ENCODE data around the gene OOSP4A. TPM values are rescaled to one million over a fixed set of nuclear protein-coding genes. Genes with fewer than 3 reads are reported as not detected.
"Not testable (repeated sequence)": the region's sequence is repeated elsewhere in the genome, so short reads cannot be mapped to it uniquely, and the experiment has no call there.

Gene OOSP4A
- total RNA-seq, 4 donors from 2014 or later = not detected

GRCh38 chr11:59968395-59968783, 4.6 kb downstream of the OOSP4A start:
- no peak for TF ChIP-seq CTCF (IDR thresholded peaks at IDR 0.05)
- no peak for TF ChIP-seq EP300 (IDR thresholded peaks at IDR 0.05)
- no peak for TF ChIP-seq POLR2AphosphoS5 (IDR thresholded peaks at IDR 0.05)
- TF ChIP-seq POLR2A (IDR thresholded peaks at IDR 0.05) = no peak
- no peaks in the 10 kb centered on the region for H3K36me3 ChIP-seq
- no peaks in the 10 kb centered on the region for H3K4me1 ChIP-seq
- H3K27me3 ChIP-seq = no peaks in the 10 kb centered on the region
- no peak overlapping the region for H3K4me3 ChIP-seq
- no peak overlapping the region for H3K27ac ChIP-seq
- H3K9me3 ChIP-seq = no peaks in the 10 kb centered on the region
- DNase-seq (ENCODE audit: low spot score in 2 of 2) = no peak
- WGBS = 80% methylated on average over 1 of the region's 1 CpG

GRCh38 chr11:59973097-59973496, 9.3 kb downstream of the OOSP4A start:
- no peaks in the 10 kb centered on the region for H3K27me3 ChIP-seq
- H3K9me3 ChIP-seq = no peaks in the 10 kb centered on the region
- DNase-seq (ENCODE audit: low spot score in 2 of 2) = no peak
- no peak overlapping the region for H3K27ac ChIP-seq
- H3K4me1 ChIP-seq = no peaks in the 10 kb centered on the region
- no peak for TF ChIP-seq CTCF (IDR thresholded peaks at IDR 0.05)
- no peak for TF ChIP-seq POLR2A (IDR thresholded peaks at IDR 0.05)
- no peak for TF ChIP-seq POLR2AphosphoS5 (IDR thresholded peaks at IDR 0.05)
- no peak for TF ChIP-seq EP300 (IDR thresholded peaks at IDR 0.05)
- no peaks in the 10 kb centered on the region for H3K36me3 ChIP-seq
- no peak overlapping the region for H3K4me3 ChIP-seq
- 70% methylated on average over 5 of the region's 5 CpGs for WGBS

GRCh38 chr11:59981106-59981770, 17.4 kb downstream of the OOSP4A start:
- Histone ChIP-seq H3K36me3 (no peaks in the 10 kb centered on the region), H3K9me3 (no peaks in the 10 kb centered on the region), H3K27me3 (no peaks in the 10 kb centered on the region), H3K27ac (no peak overlapping the region), H3K4me1 (no peaks in the 10 kb centered on the region), H3K4me3 (no peak overlapping the region)
- WGBS = 95% methylated on average over 4 of the region's 4 CpGs
- TF ChIP-seq EP300 (IDR thresholded peaks at IDR 0.05) (no peak), POLR2AphosphoS5 (IDR thresholded peaks at IDR 0.05) (no peak), POLR2A (IDR thresholded peaks at IDR 0.05) (no peak), CTCF (IDR thresholded peaks at IDR 0.05) (no peak)
- DNase-seq (ENCODE audit: low spot score in 2 of 2) = no peak

GRCh38 chr11:59982037-59982436, 18.2 kb downstream of the OOSP4A start:
- H3K36me3 ChIP-seq; H3K4me1 ChIP-seq; H3K9me3 ChIP-seq; H3K27me3 ChIP-seq; H3K27ac ChIP-seq; DNase-seq (ENCODE audit: low spot score in 2 of 2); H3K4me3 ChIP-seq: not testable (repeated sequence)
- WGBS = 63% methylated on average over 4 of the region's 4 CpGs

- Histone ChIP-seq H3K27me3 (no peaks in the 10 kb centered on the region), H3K4me1 (no peaks in the 10 kb centered on the region), H3K4me3 (no peak overlapping the region), H3K9me3 (no peaks in the 10 kb centered on the region), H3K36me3 (no peaks in the 10 kb centered on the region), H3K27ac (no peak overlapping the region)
- 83% methylated on average over 1 of the region's 1 CpG for WGBS
- no peak for TF ChIP-seq CTCF (IDR thresholded peaks at IDR 0.05)
- TF ChIP-seq EP300 (IDR thresholded peaks at IDR 0.05) = no peak
- TF ChIP-seq POLR2A (IDR thresholded peaks at IDR 0.05) = no peak
- no peak for TF ChIP-seq POLR2AphosphoS5 (IDR thresholded peaks at IDR 0.05)
- no peak for DNase-seq (ENCODE audit: low spot score in 2 of 2)
Measured at GRCh38 chr11:59983212-59983611, 19.4 kb downstream of the OOSP4A start.

- Histone ChIP-seq H3K27me3 (no peaks in the 10 kb centered on the region), H3K4me1 (no peaks in the 10 kb centered on the region), H3K36me3 (no peaks in the 10 kb centered on the region), H3K27ac (no peak overlapping the region), H3K4me3 (no peak overlapping the region), H3K9me3 (no peaks in the 10 kb centered on the region)
- DNase-seq (ENCODE audit: low spot score in 2 of 2) = no peak
- 92% methylated on average over 3 of the region's 3 CpGs for WGBS
- TF ChIP-seq POLR2AphosphoS5 (IDR thresholded peaks at IDR 0.05) = no peak
- no peak for TF ChIP-seq CTCF (IDR thresholded peaks at IDR 0.05)
- no peak for TF ChIP-seq POLR2A (IDR thresholded peaks at IDR 0.05)
- no peak for TF ChIP-seq EP300 (IDR thresholded peaks at IDR 0.05)
Measured at GRCh38 chr11:59984368-59984767, 20.5 kb downstream of the OOSP4A start.

All from suprapubic skin (tissue), 4 donors.